HG02840 (cell line): ENCODE measurements around the gene CRLF2.
"Not testable (repeated sequence)": the region's sequence is repeated elsewhere in the genome, so short reads cannot be mapped to it uniquely, and the experiment has no call there.

ENCODE experiments used
- ATAC-seq: cut with Tn5 transposase; IDR thresholded peaks from one replicate; pipeline ENCODE4 v1.9.1; 2021; ENCODE audit warnings: mild to moderate bottlenecking, moderate library complexity, moderate number of reproducible peaks; ENCODE audit not compliant: unreplicated experiment, low FRiP score

CRLF2 gene

GRCh38 chrX:1170243-1170642 is 42.2 kb downstream of the CRLF2 start:
- ATAC-seq, result no peak

- no peak for ATAC-seq
Measured at GRCh38 chrX:1169189-1169588, 43.3 kb downstream of the CRLF2 start.

- no peak for ATAC-seq
Measured at GRCh38 chrX:1167918-1168481, 44.4 kb downstream of the CRLF2 start.

GRCh38 chrX:1167466-1167865 is 45.0 kb downstream of the CRLF2 start:
- no peak for ATAC-seq

- no peak for ATAC-seq
Measured at GRCh38 chrX:1165535-1166196, 46.8 kb downstream of the CRLF2 start.

GRCh38 chrX:1164322-1165288 is 47.8 kb downstream of the CRLF2 start:
- no peak for ATAC-seq

- ATAC-seq, result no peak
Measured at GRCh38 chrX:1163231-1163630, 49.2 kb downstream of the CRLF2 start.

GRCh38 chrX:1162119-1162916 is 50.1 kb downstream of the CRLF2 start:
- no peak for ATAC-seq

GRCh38 chrX:1159548-1159947 is 52.9 kb downstream of the CRLF2 start:
- ATAC-seq, result no peak

GRCh38 chrX:1156681-1157455 is 55.6 kb downstream of the CRLF2 start:
- ATAC-seq, result not testable (repeated sequence)

- ATAC-seq, result no peak
Measured at GRCh38 chrX:1153940-1154339, 58.5 kb downstream of the CRLF2 start.

GRCh38 chrX:1152090-1152489 is 60.4 kb downstream of the CRLF2 start:
- ATAC-seq, result no peak

- no peak for ATAC-seq
Measured at GRCh38 chrX:1151378-1152077, 60.9 kb downstream of the CRLF2 start.

GRCh38 chrX:1150569-1151347 is 61.7 kb downstream of the CRLF2 start:
- ATAC-seq, result no peak

GRCh38 chrX:1147611-1148515 is 64.6 kb downstream of the CRLF2 start:
- no peak for ATAC-seq

GRCh38 chrX:1144293-1144692 is 68.2 kb downstream of the CRLF2 start:
- ATAC-seq, result no peak
